GM19328 (cell line): ENCODE measurements around the gene TDRD3.
A peak's percentile ranks its signal among the peaks of the same experiment; 100 is the strongest.

Experiments
- ATAC-seq: cut with Tn5 transposase; IDR thresholded peaks from one replicate; pipeline ENCODE4 v1.9.1; 2021; ENCODE audit warnings: mild to moderate bottlenecking, moderate library complexity; ENCODE audit not compliant: unreplicated experiment

The TDRD3 gene

GRCh38 chr13:60448907-60449510, 52.0 kb downstream of the TDRD3 start:
- ATAC-seq, result peak; percentile 75

GRCh38 chr13:60453490-60453889, 56.5 kb downstream of the TDRD3 start:
- no peak for ATAC-seq

DNA sequence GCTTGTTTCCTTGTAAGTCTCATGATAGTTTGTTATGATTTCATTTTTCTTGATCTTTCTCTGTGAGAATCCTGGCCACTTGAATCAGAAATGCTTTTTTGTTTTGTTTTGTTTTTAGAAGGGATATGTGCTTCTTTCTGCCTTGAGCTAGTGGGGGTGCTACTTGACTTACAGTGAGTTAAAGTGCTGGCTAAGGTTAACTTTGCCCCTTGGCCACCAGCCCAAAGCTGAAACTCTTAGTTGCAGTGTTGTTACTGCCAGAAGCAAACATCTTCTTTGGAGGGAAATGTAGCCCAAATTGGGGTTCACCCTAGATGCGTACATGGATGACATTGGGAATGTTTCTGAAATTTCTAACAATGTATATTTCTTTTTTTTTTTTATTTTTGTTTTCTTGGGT, 57.4 kb downstream of the TDRD3 start:
- ATAC-seq, result no peak

DNA sequence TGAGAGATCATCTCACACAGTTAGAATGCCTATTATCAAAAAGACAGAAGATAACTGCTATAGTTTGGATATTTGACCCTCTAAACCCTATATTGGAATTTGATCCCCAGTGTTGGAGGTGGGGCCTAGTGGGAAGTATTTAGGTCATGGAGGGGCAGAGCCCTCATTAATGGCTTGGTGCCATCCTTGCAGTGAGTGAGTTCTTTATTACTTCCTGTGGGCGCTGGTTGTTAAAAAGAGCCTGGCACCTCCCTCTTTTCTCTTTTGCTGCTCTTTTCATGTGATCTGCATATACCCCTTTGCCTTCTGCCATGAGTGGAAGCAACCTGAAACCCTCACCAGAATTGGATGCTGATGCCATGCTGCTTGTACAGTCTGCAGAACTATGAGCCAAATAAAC, 66.8 kb downstream of the TDRD3 start:
- no peak for ATAC-seq

DNA sequence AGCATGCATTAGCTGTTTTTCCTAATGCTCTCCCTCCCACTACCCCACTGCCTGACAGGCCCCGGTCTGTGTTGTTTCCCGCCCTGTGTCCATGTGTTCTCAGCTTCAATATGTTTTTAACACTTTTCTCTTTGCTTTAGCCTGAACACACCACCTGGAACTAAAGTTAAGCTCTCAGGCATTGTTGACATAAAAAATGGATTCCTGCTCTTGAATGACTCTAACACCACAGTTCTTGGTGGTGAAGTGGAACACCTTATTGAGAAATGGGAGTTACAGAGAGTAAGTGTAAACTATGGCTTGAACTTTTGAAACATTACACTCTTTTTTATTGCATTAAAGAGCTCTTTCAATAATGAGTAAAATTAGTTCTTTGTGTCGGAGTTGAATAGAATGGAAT, 70.1 kb downstream of the TDRD3 start:
- ATAC-seq, result no peak

DNA sequence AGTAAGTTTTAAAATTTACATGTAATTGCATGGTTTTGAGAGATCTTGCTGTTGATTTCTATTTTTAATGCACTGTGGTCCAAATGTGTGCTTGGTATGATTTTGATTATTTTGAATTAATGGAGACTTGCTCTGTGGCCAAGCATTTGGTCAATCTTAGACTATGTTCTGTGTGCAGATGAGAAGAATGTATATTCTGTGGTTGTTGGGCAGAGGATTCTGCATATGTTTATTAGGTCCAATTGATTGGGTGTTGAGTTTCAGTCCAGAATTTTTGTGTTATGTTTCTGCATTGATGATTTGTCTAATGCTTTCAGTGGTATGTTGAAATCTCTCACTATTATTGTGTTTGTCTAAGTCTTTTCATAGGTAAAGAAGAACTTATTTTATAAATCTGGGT, 82.3 kb downstream of the TDRD3 start:
- no peak for ATAC-seq

- no peak for ATAC-seq
Observed at GRCh38 chr13:60482012-60482411, 85.0 kb downstream of the TDRD3 start.

GRCh38 chr13:60484865-60485264, 87.8 kb downstream of the TDRD3 start:
- ATAC-seq, result no peak

DNA sequence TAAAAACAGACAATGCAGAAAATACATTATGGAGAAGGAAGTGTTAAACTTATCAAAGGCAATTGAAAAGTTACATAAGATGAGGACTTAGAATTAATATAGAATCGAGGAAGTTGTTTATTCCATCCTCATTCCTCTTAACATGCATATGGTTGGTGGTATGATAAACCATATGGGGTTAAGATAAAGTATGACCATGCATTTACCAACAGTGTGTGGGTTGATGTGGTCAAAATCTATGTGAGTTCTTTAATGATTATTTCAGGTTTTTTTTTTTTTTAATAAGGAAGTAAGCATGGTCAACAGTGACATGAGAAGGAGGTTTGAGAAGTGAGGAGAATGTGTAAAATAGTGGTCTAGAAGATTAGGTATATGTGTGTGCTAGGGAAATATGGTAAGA, 94.5 kb downstream of the TDRD3 start:
- ATAC-seq, result no peak

DNA sequence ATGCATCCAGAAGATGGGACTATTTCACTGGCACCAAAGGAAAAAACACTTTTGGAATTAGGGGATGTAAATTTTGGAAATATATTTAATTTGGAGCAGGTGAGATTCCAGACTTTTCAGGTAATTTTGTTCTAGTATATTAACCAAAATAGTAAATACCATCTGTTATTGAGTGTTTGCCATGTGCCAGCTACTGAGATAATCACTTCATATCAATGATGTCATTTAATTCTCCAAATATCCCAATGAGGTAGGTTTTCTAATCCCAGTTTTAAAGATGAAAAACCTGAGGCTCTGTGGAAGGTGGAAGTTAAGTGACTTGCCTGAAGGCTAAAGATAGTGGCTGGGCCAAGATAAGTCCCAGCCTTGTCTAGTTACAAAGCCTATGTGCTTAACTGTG, 95.2 kb downstream of the TDRD3 start:
- no peak for ATAC-seq

GRCh38 chr13:60494296-60494695, 97.3 kb downstream of the TDRD3 start:
- ATAC-seq, result no peak

- no peak for ATAC-seq
Observed at GRCh38 chr13:60501236-60501635, 104.2 kb downstream of the TDRD3 start.

DNA sequence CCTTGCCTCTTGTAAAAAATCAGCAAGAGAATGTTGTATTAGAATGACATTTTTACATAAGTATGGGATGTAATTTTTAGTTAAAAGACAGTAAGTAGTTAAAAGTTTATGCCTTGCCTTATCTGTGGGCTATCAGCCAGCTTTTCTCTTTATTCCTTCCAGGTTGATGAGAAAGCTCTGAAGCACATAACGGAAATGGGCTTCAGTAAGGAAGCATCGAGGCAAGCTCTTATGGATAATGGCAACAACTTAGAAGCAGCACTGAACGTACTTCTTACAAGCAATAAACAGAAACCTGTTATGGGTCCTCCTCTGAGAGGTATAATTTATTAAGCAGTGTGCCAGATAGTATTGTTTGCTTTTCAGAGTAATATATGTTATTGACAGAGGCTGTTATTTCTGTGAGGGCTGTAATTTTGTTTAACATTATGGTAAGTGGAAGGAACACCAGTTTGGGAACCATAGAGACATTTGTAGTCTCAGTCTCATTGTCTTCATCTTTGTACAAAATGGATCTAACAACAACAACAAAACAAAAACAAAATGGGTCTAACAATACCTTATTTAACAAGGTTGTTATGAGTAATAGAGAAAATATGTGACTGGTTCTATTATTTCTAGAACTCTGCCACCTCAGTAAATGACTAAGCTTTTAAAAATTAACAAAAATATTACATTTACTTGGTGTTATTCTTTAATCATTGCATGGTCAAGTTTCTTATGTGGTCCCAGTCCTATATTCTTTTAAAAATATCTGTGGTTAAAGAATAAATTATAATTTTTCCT, 112.8 kb downstream of the TDRD3 start:
- ATAC-seq, result no peak

DNA sequence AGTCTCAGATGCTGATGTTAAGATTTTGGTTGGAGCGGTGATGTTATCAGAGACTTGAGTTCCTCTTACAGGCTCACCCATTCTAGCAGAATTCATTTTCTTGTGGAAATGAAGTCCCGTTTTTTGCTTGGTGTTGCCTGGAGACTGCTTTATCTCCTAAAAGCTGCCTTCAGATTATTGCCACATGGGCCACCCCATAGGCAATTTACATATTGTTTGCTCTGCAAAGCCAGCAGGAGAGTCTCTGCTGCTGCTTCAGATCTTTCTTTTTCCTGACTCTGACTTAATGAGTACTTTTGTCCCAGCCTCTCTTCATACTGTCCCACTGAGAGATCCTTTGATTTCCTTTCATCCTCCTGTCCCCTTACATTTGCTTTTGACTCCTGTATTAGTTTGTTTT, 114.6 kb downstream of the TDRD3 start:
- ATAC-seq, result no peak

DNA sequence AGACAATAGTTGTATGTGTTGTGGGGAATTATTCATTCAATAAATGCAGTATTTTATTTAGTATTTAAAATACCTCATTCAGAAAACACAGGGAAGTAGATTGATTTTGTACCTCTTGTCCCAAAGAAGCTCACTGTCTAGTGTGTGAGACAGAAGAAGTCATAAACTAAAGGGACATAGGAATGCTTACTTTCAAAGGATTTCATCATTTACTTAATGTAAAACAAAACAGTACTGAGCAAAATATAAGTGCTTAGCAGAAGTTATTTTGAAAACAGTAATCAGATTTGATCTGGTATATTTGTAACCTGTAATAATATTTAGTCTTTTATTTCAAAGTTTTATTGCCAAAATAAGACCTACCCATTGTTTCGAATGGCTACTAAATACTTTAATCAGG, 117.9 kb downstream of the TDRD3 start:
- ATAC-seq, result no peak

DNA sequence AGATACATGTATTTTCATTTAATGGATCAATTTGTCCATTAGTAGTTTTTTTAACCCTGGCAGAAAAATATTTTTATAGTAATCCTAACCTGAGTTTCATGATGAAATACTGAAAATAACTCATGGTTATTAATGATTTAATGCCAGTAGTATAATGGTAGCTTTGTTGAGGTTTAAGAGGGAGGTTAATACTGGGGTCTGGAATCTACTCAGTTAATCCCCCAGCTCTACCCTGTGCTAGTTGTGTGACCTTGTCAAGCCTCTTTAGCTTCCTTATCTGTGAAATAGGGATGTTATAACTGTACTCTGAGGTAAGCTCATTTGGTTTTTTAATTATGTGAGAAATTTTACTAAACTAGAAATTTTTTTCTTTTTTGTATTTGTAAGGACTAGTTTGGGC, 122.5 kb downstream of the TDRD3 start:
- no peak for ATAC-seq

DNA sequence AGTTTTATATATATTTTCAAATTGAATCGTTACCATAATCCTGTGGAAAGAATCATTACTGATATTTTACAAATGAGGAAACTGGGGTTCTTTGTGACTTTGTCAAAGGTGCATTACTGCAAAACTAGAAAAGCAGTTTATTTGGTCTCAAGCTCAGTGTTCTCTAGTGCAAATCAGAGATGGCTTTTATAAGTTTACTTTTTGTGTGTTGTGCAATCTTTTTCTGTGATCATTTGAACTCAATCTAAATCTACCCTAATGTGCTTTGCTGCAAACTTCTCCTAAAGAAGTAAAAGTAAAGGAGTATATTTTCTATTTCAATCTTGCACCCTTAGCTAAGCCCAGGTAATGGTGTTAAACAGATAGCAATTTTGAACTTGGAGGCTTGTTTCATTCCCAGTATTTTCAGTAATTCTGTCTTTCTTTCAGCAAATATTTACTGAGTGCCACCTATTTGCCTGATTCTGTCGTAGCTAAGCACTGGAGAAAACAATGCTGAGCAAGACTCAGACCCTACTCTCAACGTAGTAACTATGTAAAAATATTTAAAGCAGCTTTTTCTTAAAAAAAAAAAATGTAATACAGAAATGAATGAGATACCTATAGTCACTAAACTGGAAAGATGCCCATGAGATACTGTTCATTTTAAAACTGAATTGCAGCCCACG, 124.0 kb downstream of the TDRD3 start:
- ATAC-seq, result no peak

DNA sequence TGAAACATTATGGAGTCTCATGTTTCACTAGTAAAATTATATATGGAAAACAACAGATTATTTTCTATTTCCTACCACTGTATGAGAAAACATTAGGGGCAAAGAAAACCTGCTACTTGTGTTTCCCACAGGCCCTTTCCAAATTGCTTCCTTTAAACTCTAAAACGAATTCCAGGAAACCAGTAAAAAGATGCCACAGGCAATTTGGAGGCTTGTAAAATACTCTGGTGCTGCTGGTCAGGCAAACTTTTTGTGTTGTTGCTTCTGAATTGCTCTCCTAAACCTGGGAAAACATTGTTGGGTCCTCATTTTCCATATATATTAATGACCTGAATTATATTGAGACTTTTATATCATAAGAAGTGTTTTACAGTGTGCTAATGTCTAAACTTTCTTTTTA, 141.5 kb downstream of the TDRD3 start:
- ATAC-seq, result no peak

- ATAC-seq, result no peak
Observed at GRCh38 chr13:60540276-60540675, 143.3 kb downstream of the TDRD3 start.

GRCh38 chr13:60562096-60562780, 165.2 kb downstream of the TDRD3 start:
- ATAC-seq, result no peak

GRCh38 chr13:60571571-60571970, 174.6 kb downstream of the TDRD3 start:
- ATAC-seq, result no peak
